T1000 (cell line): Measurements from ENCODE around the gene SNAP47.
"Not testable (repeated sequence)": the region's sequence is repeated elsewhere in the genome, so short reads cannot be mapped to it uniquely, and the experiment has no call there.

Source experiments
- DNase-seq: peaks from one replicate; lab custom pipeline; 2025; ENCODE audit warnings: mixed read lengths; lab: John Stamatoyannopoulos, UW

SNAP47 gene, protein sequence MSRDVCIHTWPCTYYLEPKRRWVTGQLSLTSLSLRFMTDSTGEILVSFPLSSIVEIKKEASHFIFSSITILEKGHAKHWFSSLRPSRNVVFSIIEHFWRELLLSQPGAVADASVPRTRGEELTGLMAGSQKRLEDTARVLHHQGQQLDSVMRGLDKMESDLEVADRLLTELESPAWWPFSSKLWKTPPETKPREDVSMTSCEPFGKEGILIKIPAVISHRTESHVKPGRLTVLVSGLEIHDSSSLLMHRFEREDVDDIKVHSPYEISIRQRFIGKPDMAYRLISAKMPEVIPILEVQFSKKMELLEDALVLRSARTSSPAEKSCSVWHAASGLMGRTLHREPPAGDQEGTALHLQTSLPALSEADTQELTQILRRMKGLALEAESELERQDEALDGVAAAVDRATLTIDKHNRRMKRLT

DNA sequence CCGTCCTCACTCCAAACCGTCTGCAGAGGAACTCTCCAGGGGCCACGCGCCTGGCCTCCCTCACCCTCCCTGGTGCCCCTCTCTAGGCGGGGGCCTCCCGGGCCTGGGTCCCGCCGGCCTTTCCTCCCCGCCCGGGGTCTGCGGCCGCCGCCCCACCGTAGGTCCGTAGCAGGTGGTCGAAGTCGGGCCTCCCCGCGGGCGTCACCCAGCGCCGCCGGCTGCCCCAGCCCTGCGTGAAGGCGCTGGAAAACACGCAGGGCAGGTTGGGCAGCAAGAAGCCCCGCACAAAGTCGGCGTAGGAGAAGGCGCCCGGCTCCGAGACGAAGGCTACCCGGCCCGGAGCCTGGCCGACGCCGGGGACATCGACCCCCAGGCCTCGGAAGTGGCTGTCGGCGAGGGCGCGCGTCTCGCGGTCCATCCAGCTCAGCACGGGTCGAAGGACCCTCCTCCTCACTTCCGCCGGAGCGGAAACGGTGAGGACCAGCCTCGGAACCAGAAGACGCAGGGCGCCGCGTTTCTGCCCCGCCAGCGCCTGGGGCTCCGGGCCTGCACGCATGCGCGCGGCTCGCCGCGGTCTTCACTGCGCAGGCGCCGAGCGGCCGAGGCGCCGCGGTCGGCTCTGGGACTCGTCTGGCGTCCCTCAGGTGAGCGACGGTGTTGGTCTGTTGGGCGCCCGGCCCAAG, at the start of gene SNAP47, which contains the start of gene JMJD4:
Gene SNAP47, plus strand, starts transcription at position 580 of the 683 bp plus-strand sequence. CDS start 12,302 bp downstream, outside the sequence.
Gene JMJD4, minus strand, starts transcription at position 447 of the 683 bp plus-strand sequence. Its CDS starts 29 bp downstream, at position 418.
- peak; percentile 92 for DNase-seq

DNA sequence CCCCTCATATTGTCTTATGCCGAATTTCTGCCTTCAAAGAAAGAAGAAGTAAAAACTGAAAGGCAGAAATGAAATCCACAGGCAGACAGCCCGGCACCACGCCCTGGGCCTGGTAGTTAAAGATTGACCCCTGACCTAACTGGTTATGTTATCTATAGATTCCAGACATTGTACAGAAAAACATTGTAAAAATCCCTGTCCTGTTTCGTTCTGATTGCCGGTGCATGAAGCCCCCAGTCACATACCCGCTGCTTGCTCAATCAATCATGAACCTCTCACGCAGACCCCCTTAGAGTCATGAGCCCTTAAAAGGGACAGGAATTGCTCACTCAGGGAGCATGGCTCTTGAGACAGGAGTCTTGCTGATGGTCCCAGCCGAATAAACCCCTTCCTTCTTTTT, 49.4 kb upstream of the SNAP47 start:
- DNase-seq: no peak

DNA sequence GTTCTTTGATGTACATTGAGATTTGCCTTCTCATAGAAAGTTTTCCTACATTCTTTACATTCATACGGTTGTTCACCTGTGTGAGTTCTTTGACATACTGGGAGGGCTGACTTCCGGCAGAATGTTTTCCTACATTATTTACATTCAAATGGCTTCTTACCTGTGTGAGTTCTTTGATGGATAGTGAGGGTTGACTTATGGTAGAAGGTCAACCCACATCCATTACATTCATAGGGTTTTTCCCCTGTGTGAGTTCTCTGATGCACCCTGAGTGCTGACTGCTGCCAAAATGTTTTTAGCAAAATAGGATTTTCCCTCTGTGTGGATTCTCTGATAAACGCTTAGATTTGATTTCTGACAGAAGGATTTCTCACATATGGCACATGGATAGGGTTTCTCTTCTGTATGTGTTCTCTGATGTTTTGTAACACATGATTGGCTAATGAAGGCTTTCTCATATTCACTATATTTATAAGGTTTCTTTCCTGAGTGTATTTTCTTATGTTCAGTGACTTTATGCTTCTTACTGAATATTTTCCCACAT, 37.8 kb upstream of the SNAP47 start:
- no peak for DNase-seq

DNA sequence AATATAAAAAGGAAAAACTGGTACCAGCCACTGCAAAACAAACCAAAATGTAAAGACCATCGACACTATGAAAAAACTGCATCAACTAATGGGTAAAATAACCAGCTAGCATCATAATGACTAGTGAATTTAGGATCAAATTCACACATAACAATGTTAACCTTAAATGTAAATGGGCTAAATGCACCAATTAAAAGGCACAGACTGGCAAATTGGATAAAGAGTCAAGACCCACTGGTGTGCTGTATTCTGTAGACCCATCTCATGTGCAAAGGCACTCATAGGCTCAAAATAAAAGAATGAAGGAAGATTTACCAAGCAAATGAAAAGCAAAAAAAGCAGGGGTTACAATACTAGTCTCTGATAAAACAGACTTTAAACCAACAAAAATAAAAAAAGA, 33.6 kb upstream of the SNAP47 start:
- DNase-seq: not testable (repeated sequence)

DNA sequence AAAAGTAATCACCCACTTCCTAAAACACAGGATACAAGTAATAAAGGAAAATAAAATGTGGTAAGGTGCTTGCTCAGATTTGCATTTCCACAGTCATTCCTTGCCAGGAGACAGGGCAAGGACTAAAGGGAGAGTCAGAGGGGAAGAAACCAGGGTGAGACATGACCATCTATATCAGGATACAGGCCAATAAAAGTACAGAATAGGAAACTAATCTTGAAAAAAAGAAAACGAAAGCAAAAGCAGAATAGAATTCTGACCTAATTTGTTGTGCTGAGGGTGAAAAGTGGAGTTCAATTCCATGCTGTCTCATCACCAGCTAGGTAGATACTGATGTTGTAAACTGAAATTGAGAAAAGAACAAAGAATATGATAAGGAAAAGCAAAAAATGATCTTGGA, 27.4 kb upstream of the SNAP47 start:
- DNase-seq: no peak

DNA sequence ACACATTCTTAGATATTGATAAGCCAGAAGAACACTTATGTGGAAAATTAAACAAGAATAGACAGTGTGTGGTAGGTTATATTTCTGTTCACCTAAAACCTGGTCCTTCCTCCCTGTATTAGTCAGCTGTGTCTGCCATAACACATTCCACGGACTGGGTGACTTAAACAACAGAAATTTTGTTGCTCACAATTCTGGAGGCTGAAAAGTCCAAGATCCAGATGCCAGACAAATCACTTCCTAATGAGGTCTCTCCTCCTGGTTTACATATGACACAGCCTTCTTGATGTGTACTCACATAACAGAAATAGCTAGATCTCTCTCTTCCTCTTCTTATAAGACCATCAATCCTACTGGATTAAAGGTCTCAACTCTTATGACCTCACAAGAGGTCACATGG, 25.8 kb upstream of the SNAP47 start:
- DNase-seq: no peak

DNA sequence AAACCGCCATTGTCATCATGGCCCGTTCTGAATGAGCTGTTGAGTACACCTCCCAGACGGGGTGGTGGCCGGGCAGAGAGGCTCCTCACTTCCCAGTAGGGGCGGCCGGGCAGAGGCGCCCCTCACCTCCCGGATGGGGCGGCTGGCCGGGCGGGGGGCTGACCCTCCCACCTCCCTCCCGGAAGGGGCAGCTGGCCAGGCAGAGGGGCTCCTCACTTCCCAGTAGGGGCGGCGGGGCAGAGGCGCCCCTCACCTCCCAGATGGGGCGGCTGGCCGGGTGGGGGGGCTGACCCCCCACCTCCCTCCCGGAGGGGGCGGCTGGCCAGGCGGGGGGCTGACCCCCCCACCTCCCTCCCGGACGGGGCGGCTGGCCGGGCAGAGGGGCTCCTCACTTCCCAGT, 24.8 kb upstream of the SNAP47 start:
- DNase-seq: not testable (repeated sequence)

DNA sequence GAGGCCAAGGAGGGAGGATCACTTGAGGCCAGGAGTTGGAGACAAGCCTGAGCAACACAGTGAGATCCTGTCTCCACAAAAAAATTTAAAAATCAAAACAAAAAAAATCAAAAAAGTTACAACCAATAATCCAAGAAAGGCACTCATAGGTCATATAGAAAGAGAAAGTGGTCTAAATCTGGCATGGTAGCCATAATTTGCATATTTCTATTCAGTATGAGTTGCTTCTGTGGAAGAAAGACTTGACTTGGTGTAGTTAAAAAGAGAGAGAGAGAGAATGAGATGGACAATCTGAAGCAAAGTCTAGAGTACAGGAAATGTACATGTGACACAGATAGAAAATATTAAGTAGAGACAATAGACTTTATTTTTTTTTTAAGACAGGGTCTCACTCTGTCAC, 22.6 kb upstream of the SNAP47 start:
- DNase-seq: no peak

DNA sequence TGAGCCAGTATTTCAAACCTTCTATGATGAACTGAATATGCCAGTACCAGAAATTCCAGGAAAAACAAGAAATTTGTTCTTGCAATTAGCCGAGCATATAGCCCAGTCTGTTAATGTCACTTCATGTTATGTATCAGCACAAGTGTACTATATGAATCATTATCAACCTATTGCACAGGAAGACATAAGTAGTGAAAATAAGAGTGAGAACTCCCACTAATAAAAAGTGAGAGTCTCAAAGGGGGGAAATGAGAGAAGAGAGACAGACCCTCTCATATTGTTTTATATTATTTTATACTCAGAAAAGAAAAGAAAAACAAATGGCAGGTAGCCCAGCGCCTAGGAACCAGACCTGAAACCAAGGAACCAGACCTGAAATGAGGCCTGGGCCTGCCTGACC, 16.3 kb upstream of the SNAP47 start:
- no peak for DNase-seq

DNA sequence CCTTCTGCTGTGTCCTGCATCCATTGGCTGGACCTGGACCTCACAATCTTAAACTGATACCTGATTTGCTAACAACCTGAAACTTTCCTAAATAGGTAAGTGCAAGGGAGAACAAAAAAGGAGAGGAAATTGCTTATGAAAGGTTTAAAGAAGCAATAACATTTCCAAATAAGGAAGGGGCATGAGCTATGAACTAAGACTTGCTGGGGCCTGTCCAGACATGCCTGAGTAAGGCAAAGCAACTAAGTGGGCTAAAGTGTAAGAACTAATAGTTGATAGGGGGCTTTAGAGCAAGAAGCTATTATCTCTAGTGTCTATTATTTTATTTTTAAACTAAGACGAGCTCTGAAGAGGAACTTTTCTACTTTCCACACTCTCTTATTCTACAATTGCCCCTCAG, 11.8 kb upstream of the SNAP47 start:
- no peak for DNase-seq

DNA sequence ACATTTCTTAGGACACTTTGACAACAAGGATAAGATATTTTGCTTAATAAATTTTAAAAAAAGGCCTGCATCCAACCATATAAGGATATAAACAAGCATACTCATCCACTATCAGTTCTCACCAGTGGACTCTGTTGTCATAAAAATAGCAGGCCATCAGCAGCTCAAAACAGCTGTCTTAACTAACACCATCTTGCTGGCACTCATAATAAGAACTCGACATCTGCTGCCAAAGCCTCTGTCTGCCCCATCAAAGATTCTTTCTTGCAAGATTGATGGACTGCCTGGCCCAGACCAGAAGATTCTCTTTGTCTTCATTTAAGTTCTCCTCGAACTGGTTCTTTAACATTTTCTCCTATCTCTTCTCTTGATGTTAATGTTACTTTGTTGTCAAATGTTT, 10.2 kb upstream of the SNAP47 start:
- DNase-seq: no peak

DNA sequence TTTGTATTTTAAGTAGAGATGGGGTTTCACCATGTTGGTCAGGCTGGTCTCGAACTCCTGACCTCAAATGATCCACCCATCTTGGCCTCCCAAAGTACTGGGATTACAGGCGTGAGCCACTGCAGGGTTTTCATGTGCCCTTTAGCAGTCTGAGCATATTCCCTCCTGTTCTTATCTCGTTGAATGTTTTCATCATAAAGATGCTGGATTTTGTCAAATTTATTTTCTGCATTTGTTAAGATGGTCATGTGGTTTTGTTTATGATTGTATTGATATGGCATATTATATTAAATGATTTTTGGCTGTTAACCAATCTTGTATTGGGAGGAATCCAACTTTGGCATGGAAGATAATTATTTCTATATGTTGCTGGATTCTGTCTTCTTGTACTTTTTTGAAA, 8.9 kb upstream of the SNAP47 start:
- no peak for DNase-seq

DNA sequence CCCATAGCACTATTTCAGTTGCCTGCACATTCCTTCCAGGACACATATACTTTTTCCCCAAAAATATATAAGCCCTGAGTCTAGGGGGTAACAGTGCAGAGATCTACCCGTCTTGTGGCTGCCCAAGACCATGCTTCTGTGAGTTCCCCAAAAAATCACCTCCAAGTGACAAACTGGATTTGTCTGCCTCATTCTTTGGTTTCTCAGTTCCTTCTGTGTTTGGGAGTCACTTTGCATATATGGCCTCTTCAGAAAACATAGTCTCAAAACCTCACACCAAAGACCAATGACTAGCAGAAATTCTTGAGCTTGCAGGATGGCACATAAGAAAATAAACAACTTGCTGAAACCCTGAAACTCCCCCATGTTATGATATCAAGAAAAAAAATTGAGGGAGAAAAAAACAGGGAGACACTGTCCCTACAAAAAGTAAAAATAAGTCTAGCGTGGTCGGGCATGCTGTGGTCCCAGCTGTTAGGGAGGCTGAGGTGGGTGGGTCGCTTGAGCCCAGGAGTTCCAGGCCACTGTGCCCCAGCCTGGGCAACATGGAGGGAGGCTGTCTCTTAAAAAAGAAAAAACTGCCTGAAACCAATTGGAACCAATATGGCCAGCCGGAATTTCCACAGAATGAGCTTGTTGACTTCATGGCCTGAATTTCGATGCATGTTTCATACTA, 8.2 kb upstream of the SNAP47 start:
- DNase-seq: no peak

DNA sequence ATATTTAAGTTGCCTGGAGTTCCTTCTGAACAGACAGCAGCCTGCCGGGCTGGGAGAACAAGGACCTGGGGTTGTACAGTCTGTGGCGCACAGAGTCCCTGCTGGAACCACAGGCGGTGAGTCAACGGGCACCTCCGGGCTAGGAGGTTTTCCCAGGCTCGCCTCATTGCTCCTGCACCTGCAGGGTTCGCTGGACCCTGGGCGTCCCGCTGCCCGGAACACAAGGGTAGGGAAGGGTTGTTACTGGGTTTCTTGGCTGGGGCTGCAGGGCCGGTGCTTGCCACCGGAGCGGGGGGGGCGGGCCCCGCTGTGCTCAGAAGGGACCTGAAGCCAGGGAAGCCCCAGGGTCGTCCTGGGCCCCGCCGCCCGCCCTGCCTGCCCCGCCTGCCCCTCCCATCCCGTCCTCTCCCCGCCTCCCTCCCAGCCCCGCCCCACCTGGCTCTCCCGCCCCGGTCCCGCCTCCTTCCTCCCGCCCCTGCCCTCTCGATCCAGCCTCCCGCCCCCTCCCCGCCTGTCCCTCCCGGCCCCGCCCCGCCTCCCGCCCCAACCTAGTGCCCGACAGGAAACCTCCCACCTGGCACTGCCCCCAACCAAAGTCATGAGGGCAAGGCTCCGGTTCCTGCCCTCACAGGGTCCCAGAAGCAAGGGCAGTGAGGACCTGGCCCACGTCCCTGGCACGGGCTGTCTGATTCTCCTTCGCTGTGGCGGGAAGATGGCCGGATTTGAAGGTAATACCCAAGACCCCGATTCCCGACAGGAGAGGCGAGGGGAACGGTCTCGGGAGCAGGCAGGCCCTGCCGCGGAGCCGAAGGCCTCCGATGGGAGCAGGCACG, 7.0 kb upstream of the SNAP47 start:
- peak; percentile 67 for DNase-seq

DNA sequence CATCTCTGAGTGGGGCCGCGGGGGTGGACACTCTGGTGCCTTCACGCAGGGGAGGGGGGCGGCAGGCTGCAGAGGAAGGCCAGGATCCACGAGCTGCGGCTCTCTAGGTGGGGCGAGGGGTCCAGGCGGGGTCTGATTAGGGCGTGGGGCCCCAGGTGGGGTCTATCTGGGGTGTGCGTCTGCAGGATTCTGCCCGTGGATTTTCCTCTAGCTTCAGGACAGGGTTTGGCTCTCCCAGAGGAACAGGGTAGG, 6.4 kb upstream of the SNAP47 start:
- DNase-seq: no peak

DNA sequence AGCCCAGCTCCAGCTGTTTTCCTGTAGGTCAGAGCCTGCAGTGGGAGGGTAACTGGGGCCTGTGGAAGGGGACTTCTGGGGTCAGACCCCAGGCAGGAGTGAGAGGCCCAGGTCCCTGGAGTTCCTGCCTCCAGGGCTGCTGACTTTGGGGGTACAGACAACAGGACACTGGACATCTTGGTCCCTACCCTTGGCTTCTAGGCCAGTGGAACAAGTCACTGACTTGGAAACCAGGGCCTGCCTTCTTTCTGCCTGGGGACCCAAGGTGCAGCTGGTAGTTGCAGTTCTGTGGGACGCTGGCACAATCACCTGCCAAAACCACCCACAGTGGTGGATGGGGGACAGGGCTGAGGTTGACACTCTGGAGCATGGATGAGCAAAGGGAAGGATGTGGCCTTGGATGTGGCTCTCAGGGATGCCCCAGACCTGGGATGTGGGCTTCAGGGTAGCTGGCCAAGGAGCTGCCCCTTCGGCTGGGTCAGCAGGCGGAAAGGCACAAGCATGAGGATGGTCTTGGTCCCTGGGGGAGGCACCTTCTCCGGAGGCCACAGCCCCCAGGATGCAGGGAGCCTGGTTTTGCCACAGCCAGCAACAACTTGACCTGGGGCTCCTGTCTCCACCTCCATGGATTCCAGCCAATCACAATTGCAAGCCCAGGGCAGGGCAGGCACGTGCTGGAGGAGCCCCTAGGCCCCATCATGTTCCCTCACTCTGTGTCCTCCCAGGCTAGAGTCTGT, 5.9 kb upstream of the SNAP47 start:
- DNase-seq: no peak

DNA sequence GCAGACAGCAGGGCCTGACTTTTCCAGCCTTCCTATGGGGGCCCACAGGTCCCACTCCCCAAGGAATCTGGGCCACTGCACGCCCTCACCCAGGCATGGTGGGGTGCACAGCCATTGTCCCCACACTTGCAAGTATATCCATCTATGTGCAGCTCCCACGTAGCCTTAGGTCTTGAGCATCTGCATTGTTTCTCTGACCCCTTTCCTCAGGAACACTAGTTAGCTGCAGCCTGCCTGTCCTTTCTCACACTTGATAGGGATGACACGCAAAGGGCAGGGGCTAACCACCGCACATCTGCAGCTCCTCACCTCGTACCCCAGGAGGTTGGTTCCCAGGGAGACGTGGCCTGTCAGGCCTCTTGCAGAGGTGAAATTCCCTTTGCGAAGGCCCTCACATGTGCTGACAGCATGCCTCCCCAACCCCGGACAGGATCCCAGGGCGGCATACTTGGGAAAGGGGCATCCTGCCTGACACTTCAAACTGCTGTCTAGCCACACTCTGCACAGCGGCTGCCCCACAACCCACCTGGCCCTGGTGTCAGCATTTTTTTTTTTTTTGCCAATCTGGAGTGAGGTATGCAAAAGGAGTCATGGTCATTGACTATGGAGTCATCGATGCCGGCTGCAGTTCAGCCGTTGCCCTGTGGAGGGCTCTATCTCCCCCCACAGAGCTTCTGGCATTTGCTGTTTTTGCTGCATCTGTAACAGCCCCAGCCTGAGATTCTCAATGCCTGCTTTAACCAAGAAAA, 5.2 kb upstream of the SNAP47 start:
- peak; percentile 13 for DNase-seq

DNA sequence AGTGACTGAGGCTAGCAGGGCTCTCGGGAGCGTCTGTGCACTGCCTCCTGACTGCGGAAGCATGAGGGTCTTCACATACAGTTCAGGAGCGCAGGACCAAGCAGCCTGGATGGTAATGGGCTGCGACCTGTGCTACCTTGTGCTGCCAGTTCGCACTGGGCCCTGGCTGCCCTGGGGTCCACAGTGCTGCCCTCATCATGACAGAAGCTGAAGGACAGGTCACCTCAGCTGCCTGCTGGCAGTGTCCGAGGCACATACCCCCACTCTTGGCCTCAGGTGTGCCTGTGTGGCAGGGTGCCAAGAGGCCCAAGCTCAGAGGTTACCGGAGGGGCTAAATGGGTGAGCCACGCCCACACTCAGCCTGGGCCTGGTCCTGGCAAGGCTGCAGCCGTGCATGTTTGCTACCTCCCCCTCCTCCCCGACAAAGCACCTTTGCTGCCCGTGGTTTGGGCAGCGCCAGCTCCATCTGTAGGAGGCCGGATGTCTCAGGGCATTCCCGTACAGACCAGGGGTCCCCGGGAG, 4.5 kb upstream of the SNAP47 start:
- no peak for DNase-seq

DNA sequence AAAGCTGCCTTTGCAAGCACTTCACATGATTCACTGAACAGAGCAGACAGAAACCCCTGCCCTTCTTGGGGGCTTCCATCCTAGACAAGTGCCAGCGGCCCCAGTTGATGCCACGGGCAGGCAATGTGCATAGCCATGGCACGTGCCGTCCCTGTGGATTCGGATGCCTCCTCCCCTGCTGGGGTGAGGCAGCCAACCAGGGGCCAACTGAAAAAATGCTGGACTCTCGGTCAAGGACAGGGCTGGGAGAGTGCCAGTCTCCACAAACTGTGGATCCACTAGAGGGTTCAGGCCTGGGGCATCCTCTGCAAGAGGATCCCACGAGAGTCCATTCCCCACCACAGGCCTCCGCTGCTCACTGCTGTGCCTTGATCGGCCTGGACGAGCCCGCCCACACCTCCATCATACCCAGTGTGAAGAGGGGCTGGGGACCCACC, 4.0 kb upstream of the SNAP47 start:
- DNase-seq: no peak
